WTC11 (cell line): ENCODE measurements around the gene HS3ST1. TPM values are rescaled to one million over a fixed set of nuclear protein-coding genes. Genes with fewer than 3 reads are reported as not detected.
A peak's percentile ranks its signal among the peaks of the same experiment; 100 is the strongest.

ENCODE experiments used
- ATAC-seq: fragments of 200-7000 bp; cut with Tn5 transposase; 2 replicates; pipeline ENCODE4 v1.10.0; 2021; ENCODE audit warnings: mild to moderate bottlenecking, moderate library complexity
- Bru-seq: library from RNA; stranded (reverse); fragments of 400-500 nt; gene quantifications from one replicate; lab custom pipeline; 2021; lab: Mats Ljungman, UMichigan
- CTCF ChIA-PET: fragments of 300-600 bp; sonication (Branson Sonifier 250); formaldehyde crosslinking; loops from one replicate; lab custom pipeline; 2021; ENCODE audit warnings: antibody characterized with exemption; lab: Charles Lee
- POLR2A ChIA-PET: fragments of 350-600 bp; sonication (Branson Sonifier 250); formaldehyde crosslinking; loops from one replicate; lab custom pipeline; 2021; ENCODE audit warnings: antibody characterized with exemption; lab: Charles Lee
- DNase-seq: peaks from one replicate; pipeline ENCODE4 v3.0.0; 2021; ENCODE audit warnings: low spot score
- H3K27ac Mint-ChIP-seq: 2 replicates; pipeline ENCODE4 v1.8.0; 2021; ENCODE audit warnings: mixed read lengths
- H3K27me3 Mint-ChIP-seq: 2 replicates; pipeline ENCODE4 v1.8.0; 2021; ENCODE audit warnings: low read depth, mild to moderate bottlenecking, moderate library complexity, mixed read lengths
- H3K36me3 Mint-ChIP-seq: 2 replicates; pipeline ENCODE4 v1.8.0; 2021; ENCODE audit warnings: mixed read lengths
- H3K4me1 Mint-ChIP-seq: 2 replicates; pipeline ENCODE4 v1.8.0; 2022; ENCODE audit warnings: mixed read lengths
- H3K4me3 Mint-ChIP-seq: 2 replicates; pipeline ENCODE4 v1.8.0; 2021; ENCODE audit warnings: mild to moderate bottlenecking, moderate library complexity, mixed read lengths
- H3K9me3 Mint-ChIP-seq: 2 replicates; pipeline ENCODE4 v1.8.0; 2021; ENCODE audit warnings: mixed read lengths
- AR ChIP-seq: fragments of 250-450 bp; sonication (Bioruptor Pico); IDR thresholded peaks from 2 replicates; pipeline ENCODE4 v1.9.0; 2021; ENCODE audit warnings: mild to moderate bottlenecking
- ATF6 ChIP-seq: sonication (generic); formaldehyde crosslinking; IDR thresholded peaks from 2 replicates; pipeline ENCODE4 v1.8.1; 2023; ENCODE audit warnings: mild to moderate bottlenecking, missing genetic modification reagents
- E2F5 ChIP-seq: sonication (generic); formaldehyde crosslinking; IDR thresholded peaks from 2 replicates; pipeline ENCODE4 v1.8.1; 2022; ENCODE audit warnings: mild to moderate bottlenecking, moderate library complexity, missing genetic modification reagents
- ESRRA ChIP-seq: sonication (generic); formaldehyde crosslinking; IDR thresholded peaks from 2 replicates; pipeline ENCODE4 v1.8.1; 2022; ENCODE audit warnings: mild to moderate bottlenecking, missing genetic modification reagents, borderline replicate concordance
- FOXJ3 ChIP-seq: sonication (generic); formaldehyde crosslinking; IDR thresholded peaks from 2 replicates; pipeline ENCODE4 v1.9.0; 2021; ENCODE audit warnings: missing genetic modification reagents, mild to moderate bottlenecking, borderline replicate concordance
- FOXK1 ChIP-seq: sonication (generic); formaldehyde crosslinking; IDR thresholded peaks from 2 replicates; pipeline ENCODE4 v1.8.0; 2022; ENCODE audit warnings: mild to moderate bottlenecking, moderate library complexity, missing genetic modification reagents
- GABPB1 ChIP-seq: sonication (generic); formaldehyde crosslinking; IDR thresholded peaks from 2 replicates; pipeline ENCODE4 v1.8.1; 2023; ENCODE audit warnings: mild to moderate bottlenecking, missing genetic modification reagents
- MAX ChIP-seq: sonication (generic); formaldehyde crosslinking; IDR thresholded peaks from 2 replicates; pipeline ENCODE4 v1.8.0; 2022; ENCODE audit warnings: mild to moderate bottlenecking, missing genetic modification reagents
- NR2C2 ChIP-seq: sonication (generic); formaldehyde crosslinking; IDR thresholded peaks from 2 replicates; pipeline ENCODE4 v1.8.0; 2022; ENCODE audit warnings: mild to moderate bottlenecking, missing genetic modification reagents
- NR3C1 ChIP-seq: sonication (generic); formaldehyde crosslinking; conservative IDR thresholded peaks from 2 replicates; pipeline ENCODE4 v1.8.1; 2023; ENCODE audit warnings: low read depth, mild to moderate bottlenecking, missing genetic modification reagents
- SMAD4 ChIP-seq: sonication (generic); formaldehyde crosslinking; IDR thresholded peaks from 2 replicates; pipeline ENCODE4 v1.8.0; 2022; ENCODE audit warnings: mild to moderate bottlenecking, missing genetic modification reagents
- STAT6 ChIP-seq: sonication (generic); formaldehyde crosslinking; conservative IDR thresholded peaks from 2 replicates; pipeline ENCODE4 v1.8.1; 2023; ENCODE audit warnings: mild to moderate bottlenecking, low read depth, missing genetic modification reagents, moderate library complexity
- ZNF671 ChIP-seq: fragments of 250-450 bp; sonication (Bioruptor Pico); IDR thresholded peaks from 2 replicates; pipeline ENCODE4 v1.8.0; 2021; ENCODE audit warnings: mild to moderate bottlenecking
- long read RNA-seq, 3 experiments: library from RNA in 1 of 3; library from capped mRNA in 1 of 3; library from polyadenylated mRNA in 1 of 3; unstranded in 2 of 3; stranded (forward) in 1 of 3; transcript quantifications; one replicate each; pipeline ENCODE4 v2.0.0, GENCODE V29; 2021
- total RNA-seq: library from RNA; stranded (reverse); gene quantifications from 3 replicates; pipeline ENCODE4 v1.2.3, GENCODE V29; 2021

Gene HS3ST1
- total RNA-seq, result 0.41 to 0.52 TPM (median 0.44 TPM) in 3 replicates
- Bru-seq, nascent RNA, result percentile 36 among the genes with signal in this experiment
- long read RNA-seq, experiment 1, full-length matches to known transcripts, result 1 of 1 reads
- long read RNA-seq, experiment 1, partial matches to known transcripts, result 0 of 1 reads
- long read RNA-seq, experiment 1, other reads (novel, unspliced or antisense), result 0 of 1 reads
- long read RNA-seq, experiment 2, result 0 reads
- long read RNA-seq, experiment 3, result 0 reads

GRCh38 chr4:11428231-11428898, at the start of gene HS3ST1:
Gene HS3ST1, minus strand, starts transcription at chr4:11428894. Its CDS starts 28,889 bp downstream, at chr4:11400005.
- H3K4me1 Mint-ChIP-seq, result 0 out of 2 replicates have a peak, but pooled peaks cover 3% of the 10 kb centered on the region
- peaks cover 31% of the 10 kb centered on the region for H3K9me3 Mint-ChIP-seq
- no peak for TF ChIP-seq MAX
- no peak for TF ChIP-seq STAT6 (CRISPR knock-in tag)
- ChIA-PET CTCF (interaction anchor here (1.2 kb wide), 1 partner anchor 293 kb away, joined by 3 read pairs; no protein-coding TSS in a partner anchor), POLR2A (no interaction called here)
- peaks cover 29% of the 10 kb centered on the region for H3K27me3 Mint-ChIP-seq
- peak; percentile 31 for ATAC-seq
- H3K36me3 Mint-ChIP-seq, result peaks cover 33% of the 10 kb centered on the region
- DNase-seq, result peak; percentile 12
- H3K27ac Mint-ChIP-seq, result no peak within 1 kb of the TSS
- H3K4me3 Mint-ChIP-seq, result peak within 1 kb of the TSS; percentile 64

GRCh38 chr4:11475871-11476270, 47.2 kb upstream of the HS3ST1 start:
- Mint-ChIP-seq H3K27me3 (peaks cover 6% of the 10 kb centered on the region; the same call in 1 of the 2 replicates), H3K36me3 (peaks cover 51% of the 10 kb centered on the region), H3K9me3 (peaks cover 60% of the 10 kb centered on the region), H3K27ac (no peak overlapping the region), H3K4me1 (peaks cover 9% of the 10 kb centered on the region), H3K4me3 (no peak overlapping the region)
- TF ChIP-seq AR (no peak), SMAD4 (no peak), NR2C2 (CRISPR knock-in tag) (no peak), NR3C1 (CRISPR knock-in tag) (no peak), FOXK1 (no peak), ZNF671 (no peak), FOXJ3 (no peak)
- ATAC-seq, result no peak
- CTCF ChIA-PET, result no interaction called here
- no peak for DNase-seq
- POLR2A ChIA-PET, result no interaction called here

- Mint-ChIP-seq H3K4me1 (peaks cover 26% of the 10 kb centered on the region), H3K27me3 (peaks cover 6% of the 10 kb centered on the region; the same call in 1 of the 2 replicates), H3K4me3 (no peak overlapping the region), H3K36me3 (peaks cover 59% of the 10 kb centered on the region), H3K27ac (no peak overlapping the region), H3K9me3 (peaks cover 74% of the 10 kb centered on the region)
- DNase-seq (no peak), ATAC-seq (no peak)
- ChIA-PET POLR2A (no interaction called here), CTCF (no interaction called here)
- TF ChIP-seq ATF6, result no peak
- no peak for TF ChIP-seq E2F5 (CRISPR knock-in tag)
- no peak for TF ChIP-seq GABPB1 (CRISPR knock-in tag)
- no peak for TF ChIP-seq ESRRA (CRISPR knock-in tag)
These were observed 45.5 kb upstream of the HS3ST1 start for GRCh38 chr4:11474146-11474545.
